GM12891 (cell line): ENCODE data around the gene TMSB4X.

ENCODE experiments used
- DNase-seq: peaks from one replicate; pipeline ENCODE4 v3.0.0; 2011; ENCODE audit warnings: low spot score; ENCODE audit not compliant: insufficient read length
- FAIRE-seq: peaks from 2 replicates; lab custom pipeline; 2011; peaks lifted over from hg19 to GRCh38; lab: Jason Lieb, UNC
- PAX5 ChIP-seq: IDR thresholded peaks from 2 replicates; pipeline ENCODE4 v1.6.1; 2011; ENCODE audit warnings: low read length, moderate library complexity, mild to moderate bottlenecking; ENCODE audit not compliant: insufficient read depth, severe bottlenecking
- POLR2A ChIP-seq: IDR thresholded peaks from 2 replicates; pipeline ENCODE4 v1.6.1; 2011; ENCODE audit warnings: low read depth, low read length, control low read depth
- POLR2AphosphoS5 ChIP-seq: IDR thresholded peaks from 2 replicates; pipeline ENCODE4 v1.6.1; 2011; ENCODE audit warnings: low read depth, low read length, control low read depth
- POU2F2 ChIP-seq: IDR thresholded peaks from 2 replicates; pipeline ENCODE4 v1.6.1; 2011; ENCODE audit warnings: low read depth, mild to moderate bottlenecking, control low read depth, low read length, moderate library complexity
- SPI1 ChIP-seq: IDR thresholded peaks from 2 replicates; pipeline ENCODE4 v1.6.1; 2011; ENCODE audit warnings: low read depth, low read length, control low read depth
- TAF1 ChIP-seq: IDR thresholded peaks from 2 replicates; pipeline ENCODE4 v1.6.1; 2011; ENCODE audit warnings: low read depth, low read length, control low read depth

TMSB4X gene

GRCh38 chrX:12996934-12997435, 22.1 kb downstream of the TMSB4X start:
- FAIRE-seq = no peak
- no peak for DNase-seq
- TF ChIP-seq PAX5 = no peak
- TF ChIP-seq TAF1 = no peak
- no peak for TF ChIP-seq POLR2A
- no peak for TF ChIP-seq SPI1
- TF ChIP-seq POU2F2 = no peak
- TF ChIP-seq POLR2AphosphoS5 = no peak

- FAIRE-seq (peak; percentile 78), DNase-seq (no peak)
- no peak for TF ChIP-seq POLR2A
- no peak for TF ChIP-seq POU2F2
- TF ChIP-seq TAF1 = no peak
- TF ChIP-seq PAX5 = no peak
- TF ChIP-seq SPI1 = no peak
- TF ChIP-seq POLR2AphosphoS5 = no peak; the same call in 1 of the 2 replicates
Measured at GRCh38 chrX:12997906-12998687, 23.2 kb downstream of the TMSB4X start.

GRCh38 chrX:12999422-12999821, 24.5 kb downstream of the TMSB4X start:
- no peak for TF ChIP-seq POU2F2
- peak; percentile 41; the same call in 1 of the 2 replicates for TF ChIP-seq POLR2A
- TF ChIP-seq POLR2AphosphoS5 = no peak
- peak; percentile 36; the same call in 1 of the 2 replicates for TF ChIP-seq TAF1
- no peak for TF ChIP-seq SPI1
- TF ChIP-seq PAX5 = no peak
- DNase-seq (no peak), FAIRE-seq (peak; percentile 96)

- peak; percentile 87 for FAIRE-seq
- TF ChIP-seq SPI1 = peak; percentile 96
- no peak; the same call in 1 of the 2 replicates for TF ChIP-seq POLR2A
- TF ChIP-seq PAX5 = no peak
Measured at GRCh38 chrX:13000301-13000811, 25.4 kb downstream of the TMSB4X start.

GRCh38 chrX:13001097-13001496, 26.2 kb downstream of the TMSB4X start:
- no peak for TF ChIP-seq POLR2A
- peak; percentile 84 for FAIRE-seq
- no peak for DNase-seq

More at GRCh38 chrX:13000301-13000811, 25.4 kb downstream of the TMSB4X start:
- DNase-seq = no peak

GRCh38 chrX:13001961-13002671, 27.2 kb downstream of the TMSB4X start:
- peak; percentile 87 for FAIRE-seq
- DNase-seq = no peak
- TF ChIP-seq POU2F2 = no peak
- TF ChIP-seq POLR2AphosphoS5 = no peak
- no peak for TF ChIP-seq POLR2A
- TF ChIP-seq SPI1 = no peak
- TF ChIP-seq TAF1 = no peak
- no peak for TF ChIP-seq PAX5

GRCh38 chrX:13005661-13006473, 31.0 kb downstream of the TMSB4X start:
- no peak for DNase-seq
- TF ChIP-seq PAX5 (no peak), POU2F2 (peak; percentile 62; the same call in 1 of the 2 replicates), SPI1 (peak; percentile 97)

GRCh38 chrX:13007519-13008188, 32.7 kb downstream of the TMSB4X start:
- peak; percentile 92 for FAIRE-seq
- DNase-seq = no peak
- no peak for TF ChIP-seq SPI1
- no peak for TF ChIP-seq PAX5
- no peak for TF ChIP-seq POU2F2
- no peak for TF ChIP-seq POLR2A
- TF ChIP-seq TAF1 = no peak
- no peak for TF ChIP-seq POLR2AphosphoS5

More at GRCh38 chrX:13005661-13006473, 31.0 kb downstream of the TMSB4X start:
- FAIRE-seq = peak; percentile 86

GRCh38 chrX:13008189-13008533, 33.3 kb downstream of the TMSB4X start:
- peak; percentile 97 for FAIRE-seq
- TF ChIP-seq PAX5 (no peak), TAF1 (no peak), POLR2A (no peak), POLR2AphosphoS5 (no peak), POU2F2 (peak; percentile 95), SPI1 (0 out of 2 replicates have a peak, but pooled peaks have one; percentile 23)
- DNase-seq = no peak
